H1 (cell line): ENCODE data around the gene SLIT3. TPM values are rescaled to one million over a fixed set of nuclear protein-coding genes. Genes with fewer than 3 reads are reported as not detected.

Experiments
- CTCF ChIA-PET: fragments of 300-600 bp; sonication (Branson Sonifier 250); formaldehyde crosslinking; loops from one replicate; lab custom pipeline; 2021; ENCODE audit not compliant: partially characterized antibody; lab: Charles Lee
- POLR2A ChIA-PET: fragments of 300-600 bp; sonication (Branson Sonifier 250); formaldehyde crosslinking; loops from one replicate; lab custom pipeline; 2021; ENCODE audit warnings: inconsistent platforms; ENCODE audit not compliant: partially characterized antibody; lab: Charles Lee
- DNase-seq, 2 experiments: peaks; one replicate each; pipeline versions ENCODE4 v3.0.0 to v3.0.0-alpha.2; 2010 to 2022; ENCODE audit warnings: low spot score in 2 of 2, low read depth in 1 of 2, mixed read lengths in 1 of 2
- FAIRE-seq: peaks from 2 replicates; lab custom pipeline; 2011; peaks lifted over from hg19 to GRCh38; lab: Jason Lieb, UNC
- H2AFZ ChIP-seq: 2 replicates; pipeline ENCODE4 v1.8.1; 2012; ENCODE audit warnings: low read length, inconsistent platforms
- H2AK5ac ChIP-seq: 2 replicates; pipeline ENCODE4 v1.6.1; 2013; ENCODE audit warnings: low read depth, low read length
- H2BK120ac ChIP-seq: replicated peaks from 2 replicates; pipeline ENCODE3; 2013; ENCODE audit warnings: low read depth, low read length, inconsistent platforms
- H2BK12ac ChIP-seq: 2 replicates; pipeline ENCODE4 v1.6.1; 2013; ENCODE audit warnings: low read depth, low read length
- H2BK15ac ChIP-seq: 2 replicates; pipeline ENCODE4 v1.6.1; 2013; ENCODE audit warnings: low read length
- H2BK20ac ChIP-seq: 2 replicates; pipeline ENCODE4 v1.6.1; 2013; ENCODE audit warnings: low read length
- H2BK5ac ChIP-seq: 2 replicates; pipeline ENCODE4 v1.6.1; 2013; ENCODE audit warnings: low read depth, low read length
- H3K14ac ChIP-seq: 2 replicates; pipeline ENCODE4 v1.6.1; 2013; ENCODE audit warnings: inconsistent platforms; ENCODE audit not compliant: insufficient read length
- H3K18ac ChIP-seq: 2 replicates; pipeline ENCODE4 v1.6.1; 2013; ENCODE audit warnings: low read length; ENCODE audit errors: extremely low read depth
- H3K23ac ChIP-seq: 2 replicates; pipeline ENCODE4 v1.6.1; 2013; ENCODE audit warnings: inconsistent platforms; ENCODE audit not compliant: insufficient read length
- H3K23me2 ChIP-seq: 2 replicates; pipeline ENCODE4 v1.6.1; 2013; ENCODE audit warnings: low read depth, low read length
- H3K27ac ChIP-seq: 2 replicates; pipeline ENCODE4 v1.6.1; 2011; ENCODE audit warnings: low read depth, low read length, inconsistent platforms
- H3K27me3 ChIP-seq, 4 experiments: replicated peaks in 1 of 4; 1 replicate in 1 of 4; 2 replicates in 3 of 4; pipeline versions ENCODE4 v1.6.1 to v1.8.1; 2011 to 2013; ENCODE audit warnings: low read length in 3 of 4, mild to moderate bottlenecking in 3 of 4, inconsistent platforms in 2 of 4, mixed read lengths in 2 of 4, moderate library complexity in 1 of 4; ENCODE audit not compliant: control insufficient read depth in 3 of 4, insufficient read depth in 3 of 4; ENCODE audit errors: extremely low read depth in 1 of 4
- H3K36me3 ChIP-seq, 4 experiments: 2 replicates each; pipeline versions ENCODE4 v1.6.1 to v1.8.1; 2011 to 2013; ENCODE audit warnings: mild to moderate bottlenecking in 4 of 4, low read length in 3 of 4, moderate library complexity in 2 of 4, control low read depth in 1 of 4, inconsistent platforms in 1 of 4; ENCODE audit not compliant: insufficient read depth in 4 of 4, control insufficient read depth in 2 of 4
- H3K4ac ChIP-seq: replicated peaks from 2 replicates; pipeline ENCODE3; 2013; ENCODE audit warnings: low read length, low read depth, mixed read lengths, inconsistent platforms; ENCODE audit not compliant: insufficient read length
- H3K4me1 ChIP-seq, 4 experiments: replicated peaks in 1 of 4; 1 replicate in 1 of 4; 2 replicates in 3 of 4; pipeline versions ENCODE4 v1.6.1 to v1.8.1; 2011 to 2013; ENCODE audit warnings: low read length in 3 of 4, inconsistent platforms in 2 of 4, mixed read lengths in 1 of 4; ENCODE audit not compliant: insufficient read depth in 4 of 4, control insufficient read depth in 3 of 4
- H3K4me2 ChIP-seq, 2 experiments: 2 replicates each; pipeline versions ENCODE4 v1.6.1 to v1.8.1; 2011 to 2013; ENCODE audit warnings: low read depth in 2 of 2, low read length in 2 of 2, control low read depth in 1 of 2, inconsistent platforms in 1 of 2, mild to moderate bottlenecking in 1 of 2; ENCODE audit not compliant: insufficient read depth in 1 of 2
- H3K4me3 ChIP-seq, 4 experiments: fragments of 200-600, 300-600 bp in 1 of 4; sonication (generic), shearing (Covaris generic), sonication (Bioruptor Twin) in 1 of 4; 2 replicates each; pipeline versions ENCODE4 v1.5.1 to v1.8.1; 2011 to 2016; ENCODE audit warnings: low read length in 4 of 4, low read depth in 3 of 4, control low read depth in 2 of 4, inconsistent platforms in 2 of 4, mild to moderate bottlenecking in 2 of 4, mixed read lengths in 1 of 4, moderate library complexity in 1 of 4; ENCODE audit not compliant: insufficient read depth in 2 of 4; ENCODE audit errors: extremely low read depth in 1 of 4
- H3K56ac ChIP-seq: replicated peaks from 2 replicates; pipeline ENCODE3; 2013; ENCODE audit warnings: low read depth, mild to moderate bottlenecking, mixed read lengths, low read length, inconsistent platforms; ENCODE audit not compliant: insufficient read length
- H3K79me1 ChIP-seq: 2 replicates; pipeline ENCODE4 v1.6.1; 2013; ENCODE audit warnings: low read depth, low read length, control low read depth
- H3K79me2 ChIP-seq, 2 experiments: 2 replicates each; pipeline versions ENCODE4 v1.6.1 to v1.8.1; 2012 to 2013; ENCODE audit warnings: low read length in 2 of 2, mild to moderate bottlenecking in 2 of 2, inconsistent platforms in 1 of 2; ENCODE audit not compliant: insufficient read depth in 2 of 2, control insufficient read depth in 1 of 2
- H3K9ac ChIP-seq, 4 experiments: replicated peaks in 1 of 4; 1 replicate in 1 of 4; 2 replicates in 3 of 4; pipeline versions ENCODE4 v1.6.1 to v1.8.1; 2011 to 2013; ENCODE audit warnings: low read depth in 3 of 4, low read length in 3 of 4, control low read depth in 2 of 4, mild to moderate bottlenecking in 2 of 4, moderate library complexity in 2 of 4, inconsistent platforms in 1 of 4; ENCODE audit errors: extremely low read depth in 1 of 4
- H3K9me3 ChIP-seq, 2 experiments: 2 replicates each; pipeline versions ENCODE4 v1.6.1 to v1.8.1; 2012 to 2013; ENCODE audit warnings: mild to moderate bottlenecking in 2 of 2, moderate library complexity in 2 of 2, control low read depth in 1 of 2, inconsistent platforms in 1 of 2, low read depth in 1 of 2, low read length in 1 of 2, mixed read lengths in 1 of 2; ENCODE audit not compliant: insufficient read depth in 2 of 2
- H4K20me1 ChIP-seq, 2 experiments: replicated peaks in 1 of 2; 2 replicates each; pipeline versions ENCODE3 to v1.8.1; 2011 to 2013; ENCODE audit warnings: inconsistent platforms in 2 of 2, low read length in 2 of 2, mild to moderate bottlenecking in 1 of 2; ENCODE audit not compliant: insufficient read depth in 2 of 2, control insufficient read depth in 1 of 2
- H4K5ac ChIP-seq: 2 replicates; pipeline ENCODE4 v1.6.1; 2013; ENCODE audit warnings: low read length, low read depth, mixed read lengths, inconsistent platforms; ENCODE audit not compliant: insufficient read length
- H4K8ac ChIP-seq: 2 replicates; pipeline ENCODE4 v1.8.0; 2013; ENCODE audit warnings: mild to moderate bottlenecking, moderate library complexity, low read length, inconsistent platforms; ENCODE audit not compliant: insufficient read depth; ENCODE audit errors: extremely low read depth
- H4K91ac ChIP-seq: replicated peaks from 2 replicates; pipeline ENCODE3; 2013; ENCODE audit warnings: low read length, mixed read lengths, inconsistent platforms; ENCODE audit not compliant: insufficient read length
- CTBP2 ChIP-seq: IDR thresholded peaks from 2 replicates; pipeline ENCODE4 v1.7.0; 2011; ENCODE audit warnings: borderline replicate concordance, mild to moderate bottlenecking, moderate library complexity, mixed read lengths, low read length; ENCODE audit not compliant: insufficient read depth, insufficient read length
- HDAC6 ChIP-seq: IDR thresholded peaks from one replicate; pipeline ENCODE4 v1.7.1; 2012; ENCODE audit warnings: low read depth, mild to moderate bottlenecking, inconsistent platforms, low read length, moderate library complexity
- JUN ChIP-seq: IDR thresholded peaks from 2 replicates; pipeline ENCODE4 v1.6.1; 2011; ENCODE audit warnings: low read depth, mild to moderate bottlenecking, improper control_type of control experiment, low read length
- POLR2A ChIP-seq, 2 experiments: IDR thresholded peaks; 1 replicate in 1 of 2; 2 replicates in 1 of 2; pipeline ENCODE4 v1.6.1; 2011; ENCODE audit warnings: low read depth in 2 of 2, low read length in 2 of 2, mild to moderate bottlenecking in 2 of 2; ENCODE audit errors: control extremely low read depth in 1 of 2
- RBBP5 ChIP-seq: IDR thresholded peaks from 2 replicates; pipeline ENCODE4 v1.7.1; 2012; ENCODE audit warnings: low read depth, mild to moderate bottlenecking, inconsistent platforms, low read length, moderate library complexity, borderline replicate concordance
- WGBS, 2 experiments: shearing (Covaris generic) in 1 of 2; methylation state at CpG; one replicate each; pipeline versions ENCODE4 v1.1.6 to v1.1.7; 2013 to 2015; ENCODE audit warnings: low lambda C conversion rate in 2 of 2, mixed read lengths in 2 of 2, inconsistent platforms in 1 of 2, low coverage in 1 of 2, missing lambda C conversion rate in 1 of 2; ENCODE audit not compliant: insufficient replicate concordance in 2 of 2, insufficient coverage in 1 of 2, insufficient read length in 1 of 2; ENCODE audit errors: extremely low coverage in 1 of 2, missing lambda C conversion rate in 1 of 2; 5-methylcytosine and 5-hydroxymethylcytosine counted together
- polyA plus RNA-seq, 7 experiments: library from polyadenylated mRNA; depleted of rRNA in 3 of 7; stranded (reverse) in 5 of 7; unstranded in 2 of 7; fragments of >200 nt in 5 of 7; fragments of 200-250 nt in 2 of 7; gene quantifications; 1 replicate in 5 of 7; 2 replicates in 1 of 7; 4 replicates in 1 of 7; pipeline versions ENCODE4 v1.2.1 to v1.2.3, GENCODE V29; 2011 to 2013; ENCODE audit warnings: missing spikeins in 2 of 7, mixed read lengths in 2 of 7
- total RNA-seq: library from RNA; stranded (reverse); fragmentation: NEBNext Ultra II Directional; extraction: Animal tissue kit (Norgen Biotek cat#: 25700); gene quantifications from 2 replicates; pipeline ENCODE4 v1.2.1, GENCODE V29; 2021
- TF ChIP-seq, protein P1 (sequence below): IDR thresholded peaks from 2 replicates; pipeline ENCODE4 v1.6.1; 2012; ENCODE audit warnings: low read length, inconsistent platforms

SLIT3 gene
- total and polyA plus RNA-seq, 2 of the 8 experiments (the other 6 are each of a cell fraction or from before 2014, with no cell fraction given), result 1.1 to 1.2 TPM

DNA sequence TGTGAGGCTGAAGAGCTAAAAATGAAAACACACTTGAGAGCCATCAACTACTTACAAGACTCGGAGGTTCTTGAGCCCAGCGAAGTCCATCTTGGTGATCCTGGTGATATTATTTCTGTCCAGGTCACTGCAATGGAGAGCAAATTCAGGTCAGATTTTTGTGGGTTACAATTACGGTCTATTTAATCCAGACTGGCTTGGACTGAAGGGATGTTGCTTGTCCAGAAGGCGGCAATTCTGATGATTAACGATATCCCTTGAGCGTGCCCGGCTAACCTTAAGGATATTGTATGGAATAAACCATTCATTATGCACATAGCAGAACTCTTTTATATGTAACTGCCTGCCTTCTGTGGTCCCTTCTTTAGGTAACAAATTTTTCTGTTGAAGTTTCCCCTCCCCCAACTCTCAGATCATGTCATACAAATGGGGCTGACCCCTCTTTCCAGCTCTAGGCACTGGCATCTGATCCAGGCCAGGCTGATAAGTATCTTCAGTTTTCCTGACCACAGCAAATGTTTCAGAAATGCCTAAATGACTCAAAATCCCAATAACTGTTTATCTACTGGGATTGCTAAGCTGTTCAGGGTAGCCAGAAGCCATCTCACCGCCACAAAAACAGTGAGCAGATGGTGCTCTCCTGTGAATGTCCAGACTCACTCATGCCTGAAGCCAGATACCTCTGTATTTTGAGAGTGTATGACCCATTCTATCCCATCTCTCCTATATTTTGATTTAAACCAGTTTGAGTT is 49.4 kb downstream of the SLIT3 start:
- FAIRE-seq (no peak), DNase-seq (no peak)
- TF ChIP-seq HDAC6 (no peak), POLR2A (IDR thresholded peaks at IDR 0.05; ENCODE audit: control extremely low read depth in 1 of 2, low read depth in 2 of 2, low read length in 2 of 2) (no peak), RBBP5 (no peak), JUN (no peak), CTBP2 (no peak)
- TF ChIP-seq, protein P1, sequence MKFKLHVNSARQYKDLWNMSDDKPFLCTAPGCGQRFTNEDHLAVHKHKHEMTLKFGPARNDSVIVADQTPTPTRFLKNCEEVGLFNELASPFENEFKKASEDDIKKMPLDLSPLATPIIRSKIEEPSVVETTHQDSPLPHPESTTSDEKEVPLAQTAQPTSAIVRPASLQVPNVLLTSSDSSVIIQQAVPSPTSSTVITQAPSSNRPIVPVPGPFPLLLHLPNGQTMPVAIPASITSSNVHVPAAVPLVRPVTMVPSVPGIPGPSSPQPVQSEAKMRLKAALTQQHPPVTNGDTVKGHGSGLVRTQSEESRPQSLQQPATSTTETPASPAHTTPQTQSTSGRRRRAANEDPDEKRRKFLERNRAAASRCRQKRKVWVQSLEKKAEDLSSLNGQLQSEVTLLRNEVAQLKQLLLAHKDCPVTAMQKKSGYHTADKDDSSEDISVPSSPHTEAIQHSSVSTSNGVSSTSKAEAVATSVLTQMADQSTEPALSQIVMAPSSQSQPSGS, result no peak

More for the DNA sequence above, 49.4 kb downstream of the SLIT3 start:
- no peak overlapping the region for H3K9ac ChIP-seq
- no peaks in the 10 kb centered on the region for H3K9me3 ChIP-seq
- 90% methylated on average over 8 of the region's 8 CpGs; no CpG with 5 or more reads in 1 of the 2 experiments for WGBS, 2 experiments
- H3K36me3 ChIP-seq, result no peaks in the 10 kb centered on the region
- H3K79me2 ChIP-seq, result no peaks in the 10 kb centered on the region
- H3K23me2 ChIP-seq, result no peaks in the 10 kb centered on the region
- H4K91ac ChIP-seq, result no peak overlapping the region
- H2AK5ac ChIP-seq, result no peak overlapping the region
- no peak overlapping the region for H2BK20ac ChIP-seq
- H2AFZ ChIP-seq, result no peak overlapping the region
- H3K4ac ChIP-seq, result no peak overlapping the region
- ChIA-PET POLR2A (no interaction called here), CTCF (interaction anchor here (0.9 to 5.7 kb wide), 4 partner anchors 15 to 305 kb away, joined by 3 to 33 read pairs (median 4); no protein-coding TSS in a partner anchor)
- H2BK12ac ChIP-seq, result no peak overlapping the region
- no peak overlapping the region for H4K5ac ChIP-seq
- H4K8ac ChIP-seq, result no peak overlapping the region
- no peak overlapping the region for H3K4me3 ChIP-seq
- H2BK15ac ChIP-seq, result no peak overlapping the region
- no peak overlapping the region for H3K27ac ChIP-seq
- H2BK120ac ChIP-seq, result no peak overlapping the region
- no peak overlapping the region for H3K23ac ChIP-seq
- H3K14ac ChIP-seq, result no peak overlapping the region
- H2BK5ac ChIP-seq, result no peak overlapping the region
- H3K4me1 ChIP-seq, result no peaks in the 10 kb centered on the region
- H3K27me3 ChIP-seq, result no peaks in the 10 kb centered on the region
- H4K20me1 ChIP-seq, result no peaks in the 10 kb centered on the region
- no peak overlapping the region for H3K56ac ChIP-seq
- H3K4me2 ChIP-seq, result no peak overlapping the region
- no peak overlapping the region for H3K18ac ChIP-seq
- no peaks in the 10 kb centered on the region for H3K79me1 ChIP-seq
